ENCODE measurements around the gene MEGF11.

The MEGF11 gene

GRCh38 chr15:65916664-65917406, 336.7 kb downstream of the MEGF11 start:
- DNase-seq (ENCODE audit: low read depth): no peak

GRCh38 chr15:65916041-65916663, 337.4 kb downstream of the MEGF11 start:
- no peak for DNase-seq (ENCODE audit: low read depth)

GRCh38 chr15:65914981-65915925, 338.3 kb downstream of the MEGF11 start:
- no peak for DNase-seq (ENCODE audit: low read depth)

- DNase-seq (ENCODE audit: low read depth): no peak
Measured at GRCh38 chr15:65914386-65914785, 339.2 kb downstream of the MEGF11 start.

GRCh38 chr15:65913631-65914199, 339.8 kb downstream of the MEGF11 start:
- no peak for DNase-seq (ENCODE audit: low read depth)

GRCh38 chr15:65912235-65912634, 341.3 kb downstream of the MEGF11 start:
- no peak for DNase-seq (ENCODE audit: low read depth)

GRCh38 chr15:65910341-65910740, 343.2 kb downstream of the MEGF11 start:
- no peak for DNase-seq (ENCODE audit: low read depth)

GRCh38 chr15:65909831-65910230, 343.7 kb downstream of the MEGF11 start:
- DNase-seq (ENCODE audit: low read depth): no peak

GRCh38 chr15:65908876-65909275, 344.7 kb downstream of the MEGF11 start:
- no peak for DNase-seq (ENCODE audit: low read depth)

GRCh38 chr15:65907661-65908060, 345.9 kb downstream of the MEGF11 start:
- DNase-seq (ENCODE audit: low read depth): no peak

GRCh38 chr15:65906396-65906795, 347.2 kb downstream of the MEGF11 start:
- DNase-seq (ENCODE audit: low read depth): no peak

- no peak for DNase-seq (ENCODE audit: low read depth)
Measured at GRCh38 chr15:65904301-65904700, 349.2 kb downstream of the MEGF11 start.

- DNase-seq (ENCODE audit: low read depth): no peak
Measured at GRCh38 chr15:65903296-65904073, 350.1 kb downstream of the MEGF11 start.

- no peak for DNase-seq (ENCODE audit: low read depth)
Measured at GRCh38 chr15:65902373-65902772, 351.2 kb downstream of the MEGF11 start.

- no peak for DNase-seq (ENCODE audit: low read depth)
Measured at GRCh38 chr15:65901836-65902235, 351.7 kb downstream of the MEGF11 start.

GRCh38 chr15:65901336-65901735, 352.2 kb downstream of the MEGF11 start:
- DNase-seq (ENCODE audit: low read depth): no peak

GRCh38 chr15:65900488-65900887, 353.1 kb downstream of the MEGF11 start:
- DNase-seq (ENCODE audit: low read depth): no peak

- no peak for DNase-seq (ENCODE audit: low read depth)
Measured at GRCh38 chr15:65896236-65896635, 357.3 kb downstream of the MEGF11 start.

- DNase-seq (ENCODE audit: low read depth): no peak
Measured at GRCh38 chr15:65893060-65893459, 360.5 kb downstream of the MEGF11 start.

- DNase-seq (ENCODE audit: low read depth): no peak
Measured at GRCh38 chr15:65888981-65889380, 364.6 kb downstream of the MEGF11 start.

- DNase-seq (ENCODE audit: low read depth): no peak
Measured at GRCh38 chr15:65887565-65887964, 366.0 kb downstream of the MEGF11 start.
